ENCODE measurements around the gene IDH3B.

IDH3B gene
- total RNA-seq, result 48.8 to 123 (median 98.3) reads per million in 9 experiments

GRCh38 chr20:2663887-2664719 is at the start of gene IDH3B:
Gene IDH3B (minus strand): TSS chr20:2664216. CDS start chr20:2664188, 28 bp downstream.
- Mint-ChIP-seq H3K4me1 (ENCODE audit: low read depth in 2 of 2) (peaks cover 10 to 16% of the 10 kb centered on the region in 2 donors), H3K27me3 (no peaks in the 10 kb centered on the region), H3K9me3 (peaks cover 0 to 1% of the 10 kb centered on the region in 2 donors)

GRCh38 chr20:2713285-2713684 is 49.3 kb upstream of the IDH3B start:
- ATAC-seq (replicated peaks) (peak; percentile 66), DNase-seq (no peak)
- Mint-ChIP-seq H3K4me1 (ENCODE audit: low read depth in 2 of 2) (no peaks in the 10 kb centered on the region), H3K27ac (no peak overlapping the region), H3K9me3 (no peaks in the 10 kb centered on the region), H3K27me3 (peaks cover 5 to 8% of the 10 kb centered on the region in 2 donors), H3K36me3 (ENCODE audit: insufficient read depth) (no peaks in the 10 kb centered on the region), H3K4me3 (no peak overlapping the region)

More at GRCh38 chr20:2663887-2664719, at the start of gene IDH3B:
- H3K4me3 Mint-ChIP-seq, result peak within 1 kb of the TSS; percentile 90 to 91
- peak; percentile 89 to 91 (median 89) for DNase-seq
- peak; percentile 98 for ATAC-seq (replicated peaks)
- H3K27ac Mint-ChIP-seq, result peak within 1 kb of the TSS; percentile 95 to 97
- peaks cover 50% of the 10 kb centered on the region for H3K36me3 Mint-ChIP-seq (ENCODE audit: insufficient read depth)

DNA sequence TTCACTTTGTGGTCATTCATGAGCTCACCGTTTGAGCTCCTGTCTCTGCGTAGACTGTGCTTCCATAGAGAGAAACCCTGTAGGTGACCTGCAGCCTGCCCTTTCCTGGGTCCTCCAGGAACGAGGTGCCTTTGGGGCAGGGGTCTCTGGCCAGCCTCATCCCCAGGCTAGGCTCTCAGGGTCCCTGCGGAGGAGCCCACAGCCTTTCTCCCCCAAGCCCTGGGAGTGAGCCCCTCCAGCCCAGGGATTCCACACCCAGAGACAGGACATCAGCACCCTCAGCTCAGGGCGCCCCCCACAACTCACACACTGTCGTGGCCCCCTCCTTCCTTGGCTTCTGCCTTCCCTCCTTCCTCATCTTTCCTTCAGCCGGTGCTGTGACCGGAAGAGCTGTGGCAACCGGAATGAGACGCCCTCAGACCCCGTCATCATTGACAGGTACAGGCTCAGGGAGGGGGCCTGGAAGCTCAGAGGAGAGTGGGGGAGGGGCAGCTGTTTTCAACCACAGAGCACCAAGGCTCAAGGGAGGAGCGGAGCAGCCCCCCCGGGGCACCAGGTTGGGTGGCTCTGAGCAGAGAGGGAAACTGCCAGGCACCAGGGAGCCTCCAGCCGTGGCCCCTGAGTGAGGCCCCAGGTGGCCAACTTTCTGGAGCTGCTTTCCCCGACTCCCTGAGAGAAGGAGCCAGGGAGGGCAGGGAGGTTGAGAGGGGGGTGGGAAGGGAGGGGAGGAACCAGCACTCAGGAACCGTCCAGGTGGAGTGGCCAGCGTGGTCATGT is 45.4 kb upstream of the IDH3B start:
- H3K4me3 Mint-ChIP-seq, result no peak overlapping the region
- DNase-seq (no peak), ATAC-seq (replicated peaks) (no peak)
- H3K36me3 Mint-ChIP-seq (ENCODE audit: insufficient read depth), result peaks cover 3% of the 10 kb centered on the region
- peaks cover 18 to 33% of the 10 kb centered on the region in 2 donors for H3K27me3 Mint-ChIP-seq
- no peak overlapping the region for H3K27ac Mint-ChIP-seq
- no peaks in the 10 kb centered on the region for H3K9me3 Mint-ChIP-seq
- H3K4me1 Mint-ChIP-seq (ENCODE audit: low read depth in 2 of 2), result no peaks in the 10 kb centered on the region

DNA sequence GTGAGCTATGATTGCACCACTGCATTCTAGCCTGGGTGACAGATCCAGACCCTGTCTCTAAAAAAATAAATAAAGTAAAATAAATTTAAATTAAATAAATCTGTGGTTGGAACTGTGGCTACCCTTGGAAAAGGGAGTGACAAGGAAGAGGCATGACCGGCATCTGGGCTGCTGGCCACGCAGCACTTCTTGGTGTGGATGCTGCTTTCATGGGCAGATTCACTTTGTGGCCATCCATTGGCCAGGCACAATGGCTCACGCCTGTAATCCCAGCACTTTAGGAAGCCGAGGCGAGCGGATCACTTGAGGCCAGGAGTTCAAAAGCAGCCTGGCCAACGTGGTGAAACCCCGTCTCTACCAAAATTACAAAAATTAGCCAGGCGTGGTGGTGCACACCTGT is 44.6 kb upstream of the IDH3B start:
- H3K27me3 Mint-ChIP-seq, result peaks cover 19 to 33% of the 10 kb centered on the region in 2 donors
- no peak overlapping the region for H3K4me3 Mint-ChIP-seq
- no peaks in the 10 kb centered on the region for H3K9me3 Mint-ChIP-seq
- ATAC-seq (replicated peaks) (no peak), DNase-seq (no peak)
- H3K36me3 Mint-ChIP-seq (ENCODE audit: insufficient read depth), result peaks cover 3% of the 10 kb centered on the region
- H3K27ac Mint-ChIP-seq, result no peak overlapping the region
- no peaks in the 10 kb centered on the region for H3K4me1 Mint-ChIP-seq (ENCODE audit: low read depth in 2 of 2)

DNA sequence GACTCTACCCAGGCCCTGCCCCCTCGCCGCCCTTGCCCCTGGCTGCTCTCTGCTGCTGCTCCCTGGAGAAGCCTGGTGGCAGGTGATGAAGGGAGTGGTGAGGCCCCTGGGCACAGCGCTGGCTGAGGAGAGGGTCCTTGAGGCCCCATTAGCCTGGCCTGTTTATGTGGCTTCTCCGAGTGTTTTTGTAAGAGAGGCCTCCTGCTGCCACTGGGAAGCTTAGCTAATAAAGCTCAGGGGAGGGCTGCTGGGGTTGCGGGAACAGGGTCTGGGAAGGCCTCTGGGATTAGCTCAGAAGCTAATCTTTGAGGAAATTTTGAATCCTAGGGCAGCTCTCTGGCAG is 44.0 kb upstream of the IDH3B start:
- Mint-ChIP-seq H3K36me3 (ENCODE audit: insufficient read depth) (peaks cover 3% of the 10 kb centered on the region), H3K9me3 (no peaks in the 10 kb centered on the region), H3K4me1 (ENCODE audit: low read depth in 2 of 2) (no peaks in the 10 kb centered on the region), H3K27me3 (peaks cover 19 to 33% of the 10 kb centered on the region in 2 donors), H3K4me3 (no peak overlapping the region), H3K27ac (no peak overlapping the region)
- DNase-seq, result no peak
- no peak for ATAC-seq (replicated peaks)

- no peak overlapping the region for H3K27ac Mint-ChIP-seq
- H3K9me3 Mint-ChIP-seq, result no peaks in the 10 kb centered on the region
- H3K4me3 Mint-ChIP-seq, result no peak overlapping the region
- peaks cover 3% of the 10 kb centered on the region for H3K36me3 Mint-ChIP-seq (ENCODE audit: insufficient read depth)
- no peak for DNase-seq
- peaks cover 19 to 33% of the 10 kb centered on the region in 2 donors for H3K27me3 Mint-ChIP-seq
- no peak for ATAC-seq (replicated peaks)
- no peaks in the 10 kb centered on the region for H3K4me1 Mint-ChIP-seq (ENCODE audit: low read depth in 2 of 2)
These were observed 43.5 kb upstream of the IDH3B start for GRCh38 chr20:2707353-2708072.

GRCh38 chr20:2706688-2707352 is 42.8 kb upstream of the IDH3B start:
- Mint-ChIP-seq H3K9me3 (no peaks in the 10 kb centered on the region), H3K27ac (no peak overlapping the region), H3K4me1 (ENCODE audit: low read depth in 2 of 2) (no peaks in the 10 kb centered on the region), H3K4me3 (no peak overlapping the region), H3K36me3 (ENCODE audit: insufficient read depth) (peaks cover 3% of the 10 kb centered on the region), H3K27me3 (peaks cover 19 to 35% of the 10 kb centered on the region in 2 donors)
- ATAC-seq (replicated peaks), result no peak
- DNase-seq, result no peak

GRCh38 chr20:2705931-2706645 is 42.1 kb upstream of the IDH3B start:
- H3K4me3 Mint-ChIP-seq, result no peak overlapping the region
- ATAC-seq (replicated peaks) (no peak), DNase-seq (no peak)
- no peaks in the 10 kb centered on the region for H3K9me3 Mint-ChIP-seq
- H3K36me3 Mint-ChIP-seq (ENCODE audit: insufficient read depth), result peaks cover 3% of the 10 kb centered on the region
- peaks cover 19 to 42% of the 10 kb centered on the region in 2 donors for H3K27me3 Mint-ChIP-seq
- H3K4me1 Mint-ChIP-seq (ENCODE audit: low read depth in 2 of 2), result no peaks in the 10 kb centered on the region
- no peak overlapping the region for H3K27ac Mint-ChIP-seq

DNA sequence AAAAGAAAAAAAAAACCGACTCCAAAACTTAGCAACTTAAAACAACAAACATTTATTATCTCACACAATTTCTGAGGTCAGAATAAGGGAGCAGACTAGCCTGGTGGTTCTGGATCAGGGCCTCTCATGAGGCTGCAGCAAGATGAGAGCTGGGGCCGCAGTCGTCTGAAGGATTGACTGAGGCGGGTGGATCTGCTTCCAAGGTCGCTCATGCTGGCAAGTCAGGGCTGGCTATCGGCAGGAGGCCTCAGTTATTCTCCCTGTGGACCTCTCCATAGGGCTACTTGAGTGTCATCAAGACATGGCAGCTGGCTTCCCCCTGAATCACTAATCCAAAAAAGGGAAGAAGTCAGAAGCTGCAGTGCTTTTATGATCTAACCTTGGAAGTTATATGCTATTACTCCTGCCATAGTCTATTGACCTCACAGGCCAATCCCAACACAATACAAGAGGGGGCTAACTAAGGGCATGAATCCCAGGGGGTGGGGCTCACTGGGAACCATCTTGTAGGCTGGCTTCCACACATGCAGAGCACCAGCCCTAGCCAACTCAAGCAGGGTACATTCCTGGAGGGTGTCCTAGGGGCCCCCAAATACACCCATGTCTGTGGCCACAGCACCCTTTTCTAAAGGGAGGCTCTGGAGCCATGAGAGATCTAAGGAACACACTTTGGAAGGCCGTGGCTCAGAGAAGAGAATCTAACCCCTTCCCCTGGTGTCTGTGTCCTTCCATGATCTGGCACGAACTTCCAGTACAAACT is 39.9 kb upstream of the IDH3B start:
- Mint-ChIP-seq H3K4me3 (no peak overlapping the region), H3K27ac (no peak overlapping the region), H3K36me3 (ENCODE audit: insufficient read depth) (peaks cover 3% of the 10 kb centered on the region), H3K4me1 (ENCODE audit: low read depth in 2 of 2) (no peaks in the 10 kb centered on the region), H3K27me3 (peaks cover 22 to 50% of the 10 kb centered on the region in 2 donors), H3K9me3 (no peaks in the 10 kb centered on the region)
- no peak for ATAC-seq (replicated peaks)
- no peak for DNase-seq

DNA sequence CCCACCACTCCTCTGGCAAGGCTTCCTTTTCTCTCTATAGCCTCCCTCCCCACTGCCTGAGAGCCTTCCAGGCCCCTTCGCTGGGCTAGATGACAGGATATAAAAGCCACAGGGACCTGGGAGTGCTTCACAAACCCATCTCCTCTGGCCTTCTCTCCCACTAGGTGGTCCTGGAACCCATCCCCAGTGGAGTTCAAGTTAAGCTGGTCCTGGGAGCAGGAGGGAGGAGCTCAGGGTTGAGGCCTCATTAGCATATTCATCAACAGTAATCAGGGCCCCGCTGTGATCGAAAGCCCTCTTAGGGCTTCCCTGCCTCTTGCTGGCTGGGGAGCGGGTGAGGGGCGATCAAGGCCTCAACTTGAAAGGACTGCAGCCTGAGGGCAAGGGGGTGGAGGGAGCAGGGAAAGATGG is 37.7 kb upstream of the IDH3B start:
- no peak overlapping the region for H3K4me3 Mint-ChIP-seq
- no peaks in the 10 kb centered on the region for H3K4me1 Mint-ChIP-seq (ENCODE audit: low read depth in 2 of 2)
- H3K9me3 Mint-ChIP-seq, result no peaks in the 10 kb centered on the region
- H3K36me3 Mint-ChIP-seq (ENCODE audit: insufficient read depth), result peaks cover 3% of the 10 kb centered on the region
- peaks cover 16 to 52% of the 10 kb centered on the region in 2 donors for H3K27me3 Mint-ChIP-seq
- DNase-seq (no peak), ATAC-seq (replicated peaks) (no peak)
- H3K27ac Mint-ChIP-seq, result no peak overlapping the region

- H3K27me3 Mint-ChIP-seq, result peaks cover 22 to 52% of the 10 kb centered on the region in 2 donors
- H3K27ac Mint-ChIP-seq, result no peak overlapping the region
- no peaks in the 10 kb centered on the region for H3K4me1 Mint-ChIP-seq (ENCODE audit: low read depth in 2 of 2)
- ATAC-seq (replicated peaks) (no peak), DNase-seq (no peak)
- H3K4me3 Mint-ChIP-seq, result no peak overlapping the region
- peaks cover 3% of the 10 kb centered on the region for H3K36me3 Mint-ChIP-seq (ENCODE audit: insufficient read depth)
- H3K9me3 Mint-ChIP-seq, result no peaks in the 10 kb centered on the region
These were observed 37.1 kb upstream of the IDH3B start for GRCh38 chr20:2700913-2701620.

All from effector memory CD8-positive, alpha-beta T cell (primary cell).